ENCODE measurements around the gene IMPG1.
"Not testable (repeated sequence)": the region's sequence is repeated elsewhere in the genome, so short reads cannot be mapped to it uniquely, and the experiment has no call there.

IMPG1 gene

GRCh38 chr6:75935473-75935793 lies 137.0 kb downstream of the IMPG1 start:
- Mint-ChIP-seq H3K9me3 (no peaks in the 10 kb centered on the region), H3K4me3 (no peak overlapping the region), H3K27ac (no peak overlapping the region)

GRCh38 chr6:75934643-75935472 lies 137.6 kb downstream of the IMPG1 start:
- no peaks in the 10 kb centered on the region for H3K36me3 Mint-ChIP-seq (ENCODE audit: low read depth)

More at GRCh38 chr6:75935473-75935793, 137.0 kb downstream of the IMPG1 start:
- Mint-ChIP-seq H3K4me1 (ENCODE audit: low read depth) (peaks cover 6% of the 10 kb centered on the region), H3K36me3 (ENCODE audit: low read depth) (no peaks in the 10 kb centered on the region), H3K27me3 (peaks cover 33% of the 10 kb centered on the region)
- DNase-seq: no peak

GRCh38 chr6:75933387-75933975 lies 139.0 kb downstream of the IMPG1 start:
- DNase-seq: no peak
- Mint-ChIP-seq H3K4me3 (no peak overlapping the region), H3K4me1 (ENCODE audit: low read depth) (peaks cover 6% of the 10 kb centered on the region), H3K9me3 (no peaks in the 10 kb centered on the region), H3K27ac (no peak overlapping the region), H3K27me3 (peaks cover 36% of the 10 kb centered on the region), H3K36me3 (ENCODE audit: low read depth) (no peaks in the 10 kb centered on the region)

More at GRCh38 chr6:75934643-75935472, 137.6 kb downstream of the IMPG1 start:
- no peaks in the 10 kb centered on the region for H3K9me3 Mint-ChIP-seq
- peaks cover 36% of the 10 kb centered on the region for H3K27me3 Mint-ChIP-seq
- H3K4me1 Mint-ChIP-seq (ENCODE audit: low read depth): peaks cover 6% of the 10 kb centered on the region
- H3K27ac Mint-ChIP-seq: no peak overlapping the region
- peak; percentile 35 for DNase-seq
- H3K4me3 Mint-ChIP-seq: peak overlapping the region; percentile 46

- Mint-ChIP-seq H3K4me1 (ENCODE audit: low read depth) (peaks cover 6% of the 10 kb centered on the region), H3K27me3 (peaks cover 35% of the 10 kb centered on the region), H3K9me3 (no peaks in the 10 kb centered on the region), H3K4me3 (no peak overlapping the region), H3K27ac (no peak overlapping the region), H3K36me3 (ENCODE audit: low read depth) (no peaks in the 10 kb centered on the region)
- DNase-seq: no peak
Observed at GRCh38 chr6:75932067-75932466, 140.4 kb downstream of the IMPG1 start.

- H3K4me3 Mint-ChIP-seq: no peak overlapping the region
- peaks cover 6% of the 10 kb centered on the region for H3K4me1 Mint-ChIP-seq (ENCODE audit: low read depth)
- H3K36me3 Mint-ChIP-seq (ENCODE audit: low read depth): no peaks in the 10 kb centered on the region
- H3K27ac Mint-ChIP-seq: no peak overlapping the region
- peaks cover 27% of the 10 kb centered on the region for H3K27me3 Mint-ChIP-seq
- no peaks in the 10 kb centered on the region for H3K9me3 Mint-ChIP-seq
- no peak for DNase-seq
Observed at GRCh38 chr6:75931011-75931680, 141.3 kb downstream of the IMPG1 start.

GRCh38 chr6:75926293-75927168 lies 145.9 kb downstream of the IMPG1 start:
- Mint-ChIP-seq H3K27me3 (peaks cover 7% of the 10 kb centered on the region), H3K36me3 (ENCODE audit: low read depth) (no peaks in the 10 kb centered on the region), H3K4me1 (ENCODE audit: low read depth) (no peaks in the 10 kb centered on the region), H3K4me3 (no peak overlapping the region), H3K27ac (no peak overlapping the region), H3K9me3 (no peaks in the 10 kb centered on the region)
- DNase-seq: no peak

GRCh38 chr6:75922226-75922625 lies 150.2 kb downstream of the IMPG1 start:
- H3K4me3 Mint-ChIP-seq: no peak overlapping the region
- H3K4me1 Mint-ChIP-seq (ENCODE audit: low read depth): no peaks in the 10 kb centered on the region
- H3K9me3 Mint-ChIP-seq: no peaks in the 10 kb centered on the region
- DNase-seq: no peak
- no peak overlapping the region for H3K27ac Mint-ChIP-seq
- H3K36me3 Mint-ChIP-seq (ENCODE audit: low read depth): no peaks in the 10 kb centered on the region
- peaks cover 4% of the 10 kb centered on the region for H3K27me3 Mint-ChIP-seq

- no peaks in the 10 kb centered on the region for H3K27me3 Mint-ChIP-seq
- H3K9me3 Mint-ChIP-seq: no peaks in the 10 kb centered on the region
- no peak for DNase-seq
- no peaks in the 10 kb centered on the region for H3K36me3 Mint-ChIP-seq (ENCODE audit: low read depth)
- H3K27ac Mint-ChIP-seq: no peak overlapping the region
- H3K4me3 Mint-ChIP-seq: no peak overlapping the region
- no peaks in the 10 kb centered on the region for H3K4me1 Mint-ChIP-seq (ENCODE audit: low read depth)
Observed at GRCh38 chr6:75913040-75913439, 159.4 kb downstream of the IMPG1 start.

- no peak overlapping the region for H3K27ac Mint-ChIP-seq
Observed at GRCh38 chr6:75907444-75907843, 165.0 kb downstream of the IMPG1 start.

GRCh38 chr6:75906871-75907270 lies 165.6 kb downstream of the IMPG1 start:
- no peak for DNase-seq
- H3K27ac Mint-ChIP-seq: no peak overlapping the region
- no peaks in the 10 kb centered on the region for H3K36me3 Mint-ChIP-seq (ENCODE audit: low read depth)
- H3K9me3 Mint-ChIP-seq: peaks cover 2% of the 10 kb centered on the region
- peaks cover 4% of the 10 kb centered on the region for H3K27me3 Mint-ChIP-seq
- no peaks in the 10 kb centered on the region for H3K4me1 Mint-ChIP-seq (ENCODE audit: low read depth)
- H3K4me3 Mint-ChIP-seq: no peak overlapping the region

More at GRCh38 chr6:75907444-75907843, 165.0 kb downstream of the IMPG1 start:
- H3K27me3 Mint-ChIP-seq: peaks cover 4% of the 10 kb centered on the region
- no peaks in the 10 kb centered on the region for H3K4me1 Mint-ChIP-seq (ENCODE audit: low read depth)
- H3K36me3 Mint-ChIP-seq (ENCODE audit: low read depth): no peaks in the 10 kb centered on the region
- DNase-seq: no peak
- no peak overlapping the region for H3K4me3 Mint-ChIP-seq
- H3K9me3 Mint-ChIP-seq: peaks cover 2% of the 10 kb centered on the region

GRCh38 chr6:75905129-75905528 lies 167.3 kb downstream of the IMPG1 start:
- not testable (repeated sequence) for H3K4me1 Mint-ChIP-seq (ENCODE audit: low read depth); DNase-seq; H3K9me3 Mint-ChIP-seq; H3K36me3 Mint-ChIP-seq (ENCODE audit: low read depth); H3K4me3 Mint-ChIP-seq; H3K27me3 Mint-ChIP-seq; H3K27ac Mint-ChIP-seq

GRCh38 chr6:75900216-75900615 lies 172.2 kb downstream of the IMPG1 start:
- not testable (repeated sequence) for H3K9me3 Mint-ChIP-seq; H3K27me3 Mint-ChIP-seq; DNase-seq; H3K27ac Mint-ChIP-seq; H3K36me3 Mint-ChIP-seq (ENCODE audit: low read depth); H3K4me3 Mint-ChIP-seq; H3K4me1 Mint-ChIP-seq (ENCODE audit: low read depth)

GRCh38 chr6:75896526-75896925 lies 175.9 kb downstream of the IMPG1 start:
- H3K27me3 Mint-ChIP-seq: no peaks in the 10 kb centered on the region
- H3K4me3 Mint-ChIP-seq: no peak overlapping the region
- H3K4me1 Mint-ChIP-seq (ENCODE audit: low read depth): peaks cover 2% of the 10 kb centered on the region
- no peak overlapping the region for H3K27ac Mint-ChIP-seq
- no peaks in the 10 kb centered on the region for H3K36me3 Mint-ChIP-seq (ENCODE audit: low read depth)
- DNase-seq: no peak
- H3K9me3 Mint-ChIP-seq: no peaks in the 10 kb centered on the region

- H3K4me3 Mint-ChIP-seq: no peak overlapping the region
- H3K27ac Mint-ChIP-seq: no peak overlapping the region
- no peak for DNase-seq
- H3K27me3 Mint-ChIP-seq: no peaks in the 10 kb centered on the region
- H3K4me1 Mint-ChIP-seq (ENCODE audit: low read depth): peaks cover 2% of the 10 kb centered on the region
- H3K9me3 Mint-ChIP-seq: no peaks in the 10 kb centered on the region
- no peaks in the 10 kb centered on the region for H3K36me3 Mint-ChIP-seq (ENCODE audit: low read depth)
Observed at GRCh38 chr6:75893776-75894152, 178.7 kb downstream of the IMPG1 start.

Measured in activated T-cell treated with anti-CD3 and anti-CD28 coated beads, Interleukin-2, amount 50 U/mL, for 24 hours (primary cell).